ENCODE measurements around the gene CTNNA3. TPM values are rescaled to one million over a fixed set of nuclear protein-coding genes. Genes with fewer than 3 reads are reported as not detected.

Gene CTNNA3
- total and polyA plus RNA-seq, 4 donors, result 0.16 to 2.4 (median 1.4) TPM

DNA sequence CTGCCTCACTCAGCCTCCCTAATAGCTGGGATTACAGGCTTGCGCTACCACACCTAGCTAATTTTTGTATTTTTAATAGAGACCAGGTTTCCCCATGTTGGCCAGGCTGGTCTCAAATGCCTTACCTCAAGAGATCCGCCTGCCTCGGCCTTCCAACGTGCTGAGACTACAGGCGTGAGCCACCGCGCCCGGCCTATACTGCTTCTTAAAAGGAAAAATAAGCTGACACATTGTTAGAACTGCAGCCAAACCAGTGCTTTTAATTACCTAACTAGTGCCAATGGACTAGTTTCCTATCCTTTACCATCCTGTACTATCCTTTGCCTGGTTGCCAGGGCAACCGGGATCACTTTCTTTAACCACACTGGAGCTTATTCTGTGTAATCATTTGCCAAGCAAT lies 662.1 kb downstream of the CTNNA3 start:
- WGBS, result 94% methylated on average over 9 of the region's 9 CpGs
- DNase-seq (ENCODE audit: low spot score), result no peak

GRCh38 chr10:67022099-67022498 lies 673.9 kb downstream of the CTNNA3 start:
- H3K4me3 ChIP-seq (ENCODE audit: low read depth in 1 of 3, low read length in 3 of 3), result no peak overlapping the region
- DNase-seq (ENCODE audit: low spot score), result no peak
- H3K27me3 ChIP-seq (ENCODE audit: control insufficient read depth in 4 of 4, insufficient read depth in 4 of 4, low read length in 3 of 4), result no peaks in the 10 kb centered on the region
- H3K9me3 ChIP-seq (ENCODE audit: control insufficient read depth in 4 of 4, low read length in 3 of 4), result no peaks in the 10 kb centered on the region
- H3K4me1 ChIP-seq (ENCODE audit: control insufficient read depth in 4 of 4, insufficient read depth in 4 of 4, low read length in 3 of 4), result no peaks in the 10 kb centered on the region
- H3K36me3 ChIP-seq (ENCODE audit: control insufficient read depth in 4 of 4, insufficient read depth in 3 of 4, low read depth in 1 of 4, low read length in 3 of 4), result no peaks in the 10 kb centered on the region
- no peak overlapping the region for H3K9ac ChIP-seq (ENCODE audit: low read depth in 1 of 2, low read length in 2 of 2)
- TF ChIP-seq TAF1 (conservative IDR thresholded peaks at IDR 0.05) (no peak), FOXA2 (IDR thresholded peaks at IDR 0.05) (no peak), HNF4A (conservative IDR thresholded peaks at IDR 0.05) (no peak), RAD21 (IDR thresholded peaks at IDR 0.05) (no peak), NR2F2 (IDR thresholded peaks at IDR 0.05) (no peak), REST (IDR thresholded peaks at IDR 0.05) (no peak), MAX (IDR thresholded peaks at IDR 0.05) (no peak), CTCF (IDR thresholded peaks at IDR 0.05; ENCODE audit: low read depth, low read length, missing input control) (no peak)
- H3K27ac ChIP-seq (ENCODE audit: low read depth in 1 of 2, low read length in 2 of 2), result no peak overlapping the region

More for the DNA sequence above, 662.1 kb downstream of the CTNNA3 start:
- Histone ChIP-seq H3K4me3 (ENCODE audit: low read depth in 1 of 3, low read length in 3 of 3) (no peak overlapping the region), H3K9ac (ENCODE audit: low read depth in 1 of 2, low read length in 2 of 2) (no peak overlapping the region), H3K9me3 (ENCODE audit: control insufficient read depth in 4 of 4, low read length in 3 of 4) (no peaks in the 10 kb centered on the region), H3K4me1 (ENCODE audit: control insufficient read depth in 4 of 4, insufficient read depth in 4 of 4, low read length in 3 of 4) (no peaks in the 10 kb centered on the region), H3K36me3 (ENCODE audit: control insufficient read depth in 4 of 4, insufficient read depth in 3 of 4, low read depth in 1 of 4, low read length in 3 of 4) (no peaks in the 10 kb centered on the region), H3K27me3 (ENCODE audit: control insufficient read depth in 4 of 4, insufficient read depth in 4 of 4, low read length in 3 of 4) (no peaks in the 10 kb centered on the region), H3K27ac (ENCODE audit: low read depth in 1 of 2, low read length in 2 of 2) (no peak overlapping the region)
- TF ChIP-seq RAD21 (IDR thresholded peaks at IDR 0.05) (no peak), GABPA (IDR thresholded peaks at IDR 0.05 in 1 of 2, conservative IDR thresholded peaks at IDR 0.05 in 1 of 2) (no peak), HNF4G (IDR thresholded peaks at IDR 0.05) (no peak), MAX (IDR thresholded peaks at IDR 0.05) (no peak), EGR1 (IDR thresholded peaks at IDR 0.05; ENCODE audit: low read depth in 2 of 2) (no peak), SP1 (IDR thresholded peaks at IDR 0.05) (no peak), TAF1 (conservative IDR thresholded peaks at IDR 0.05) (no peak), REST (IDR thresholded peaks at IDR 0.05) (no peak), NR2F2 (IDR thresholded peaks at IDR 0.05) (no peak), HNF4A (conservative IDR thresholded peaks at IDR 0.05) (no peak)
